SU-DHL-6 (cell line): ENCODE data around the gene COQ5.

Experiments used
- CTCF ChIP-seq: fragments of 200-600 bp; sonication (generic); IDR thresholded peaks from one replicate; pipeline ENCODE4 v1.5.1; 2017; ENCODE audit warnings: antibody characterized with exemption, mild to moderate bottlenecking, low read length, moderate library complexity; ENCODE audit not compliant: insufficient read depth, poor library complexity, severe bottlenecking
- EZH2phosphoT487 ChIP-seq: fragments of 200-600 bp; sonication (generic), shearing (Covaris generic); conservative IDR thresholded peaks from 2 replicates; pipeline ENCODE4 v1.6.1; 2018; ENCODE audit warnings: mild to moderate bottlenecking, antibody characterized with exemption, low read length, moderate library complexity, mixed read lengths

- TF ChIP-seq CTCF, result no peak
- TF ChIP-seq EZH2phosphoT487, result no peak
These were observed 38.6 kb downstream of the COQ5 start for GRCh38 chr12:120490325-120490724.
